ENCODE data around the gene NCAN.
"Not testable (repeated sequence)": the region's sequence is repeated elsewhere in the genome, so short reads cannot be mapped to it uniquely, and the experiment has no call there.

The NCAN gene

DNA sequence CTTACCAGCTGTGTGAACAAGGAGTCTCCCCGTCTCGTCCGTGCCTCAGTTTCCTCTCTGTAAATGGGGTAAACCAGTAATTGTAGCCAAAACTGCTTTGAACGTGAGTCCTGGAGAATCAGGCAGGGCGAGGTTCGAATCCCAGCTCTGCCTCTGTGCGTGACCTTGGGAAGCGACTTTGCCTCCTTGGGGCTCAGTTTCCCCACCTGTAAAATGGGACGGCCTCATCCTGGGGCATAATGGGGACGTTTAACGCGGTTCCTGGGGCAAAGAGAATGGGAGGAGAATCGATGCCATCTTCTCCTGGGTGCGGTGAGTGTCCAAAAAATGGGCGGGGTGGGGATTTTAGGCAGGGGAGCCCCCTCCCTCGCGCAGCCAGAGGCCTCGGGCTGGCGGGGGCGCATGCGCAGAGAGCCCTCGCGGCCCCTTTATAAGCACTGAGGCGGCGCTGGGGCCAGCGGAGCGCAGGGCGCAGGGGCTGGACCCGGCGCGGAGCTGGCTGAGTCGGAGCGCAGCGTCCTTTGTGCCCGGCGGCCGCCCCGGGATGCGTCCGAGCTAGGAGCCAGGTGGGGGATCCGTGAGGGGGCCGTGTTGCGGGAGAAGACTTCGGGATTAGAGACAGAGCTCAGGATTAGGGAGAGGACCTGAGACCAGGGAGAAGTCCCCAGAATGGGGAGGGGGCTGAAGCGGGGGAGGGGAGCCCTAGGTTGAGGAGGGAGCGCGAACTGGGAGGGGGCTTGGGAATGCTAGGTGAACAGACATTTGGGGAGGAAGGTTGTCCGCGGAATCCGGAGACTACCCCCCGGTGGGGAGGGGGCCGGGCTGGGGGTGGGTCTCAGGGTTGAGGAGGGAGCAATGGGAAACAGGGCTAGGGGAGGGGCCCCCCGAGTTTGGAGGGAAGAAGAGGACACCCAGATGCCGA is at the start of gene NCAN:
TSS of gene NCAN (plus strand) at position 460 of the 922 bp plus-strand sequence. CDS start 4,996 bp downstream, outside the sequence.
- no peak for DNase-seq (ENCODE audit: low read depth)

DNA sequence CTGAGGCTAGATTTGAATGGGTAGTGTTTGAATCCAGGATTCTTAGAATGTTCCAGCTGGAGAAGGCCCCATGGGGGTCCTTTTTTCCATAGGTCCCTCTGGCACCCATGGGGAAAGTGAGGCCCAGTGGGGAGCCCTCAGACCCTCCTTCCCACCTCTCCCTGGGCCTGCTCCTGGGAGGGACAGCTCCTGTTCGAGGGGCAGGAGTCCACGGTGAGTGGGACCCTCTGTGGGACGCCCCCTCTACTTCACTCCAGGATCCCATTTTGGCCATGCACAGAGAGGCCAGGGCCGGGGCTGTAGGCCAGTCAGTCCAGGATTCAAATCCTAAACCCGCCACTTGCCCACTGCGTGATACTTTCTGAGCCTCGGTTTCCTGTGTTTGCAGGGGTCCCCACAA is 49.3 kb upstream of the NCAN start:
- DNase-seq (ENCODE audit: low read depth), result no peak

DNA sequence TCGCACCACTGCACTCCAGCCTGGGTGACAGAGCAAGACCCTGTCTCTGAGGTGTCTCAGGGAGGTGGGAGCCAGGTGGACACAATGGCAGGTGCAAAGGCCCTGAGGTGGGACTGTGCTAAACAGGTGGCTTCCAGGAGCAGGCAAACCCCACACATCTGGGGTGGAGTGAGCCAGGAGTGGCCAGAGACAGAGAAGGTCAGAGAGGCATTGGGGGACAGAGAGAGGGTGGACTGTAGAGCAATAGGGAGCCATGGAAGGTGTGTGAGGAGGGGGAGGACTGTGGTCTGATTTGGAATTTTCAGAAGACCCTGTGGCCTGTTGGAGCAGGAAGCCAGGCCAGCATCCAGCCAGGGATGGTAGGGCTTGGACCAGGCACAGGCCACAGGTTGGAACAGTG is 46.4 kb upstream of the NCAN start:
- no peak for DNase-seq (ENCODE audit: low read depth)

- DNase-seq (ENCODE audit: low read depth), result no peak
These were observed 44.1 kb upstream of the NCAN start for GRCh38 chr19:19167612-19168011.

DNA sequence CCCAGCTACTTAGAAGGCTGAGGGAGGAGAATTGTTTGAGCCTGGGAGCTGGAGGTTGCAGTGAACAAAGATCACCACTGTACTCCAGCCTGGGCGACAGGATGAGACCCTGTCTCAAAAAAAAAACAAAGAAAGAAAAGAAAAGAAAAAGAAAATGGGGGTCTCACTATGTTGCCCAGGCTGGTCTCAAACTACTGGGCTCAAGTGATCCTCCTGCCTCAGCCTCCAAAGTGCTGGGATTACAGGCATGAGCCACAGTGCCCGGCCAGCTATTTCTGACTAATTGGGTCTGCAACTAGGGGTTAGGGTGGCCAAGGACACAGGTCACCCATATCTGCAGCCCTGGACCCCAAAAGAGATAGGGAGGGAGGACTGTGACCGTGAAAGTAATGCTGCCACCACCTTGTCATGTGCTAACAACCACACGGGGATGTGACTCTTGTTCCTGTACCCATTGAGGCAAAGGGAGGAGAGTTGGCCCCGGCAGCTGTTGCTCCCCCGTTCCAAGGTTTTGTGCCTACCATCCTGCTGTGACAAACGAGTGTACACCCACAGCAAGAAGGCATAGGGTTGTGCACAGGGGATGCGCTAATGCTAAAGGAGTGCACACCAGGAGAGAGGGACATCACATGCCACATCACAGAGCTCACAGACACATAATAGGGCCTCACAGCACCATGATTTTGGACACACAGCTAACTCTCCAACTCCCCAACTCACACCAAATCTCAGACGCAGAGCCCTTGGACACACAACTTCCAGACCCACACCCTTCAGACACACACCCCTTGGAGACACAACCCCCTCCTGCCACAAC is 42.3 kb upstream of the NCAN start:
- DNase-seq (ENCODE audit: low read depth), result no peak

GRCh38 chr19:19170053-19170872 is 41.5 kb upstream of the NCAN start, which contains the start of gene MEF2B:
TSS of gene MEF2B (minus strand) at chr19:19170263. CDS start at chr19:19150735, 19,528 bp downstream.
- DNase-seq (ENCODE audit: low read depth), result peak; percentile 49

- no peak for DNase-seq (ENCODE audit: low read depth)
These were observed 40.7 kb upstream of the NCAN start for GRCh38 chr19:19170873-19171672.

- no peak for DNase-seq (ENCODE audit: low read depth)
These were observed 39.8 kb upstream of the NCAN start for GRCh38 chr19:19171821-19172532.

GRCh38 chr19:19173243-19173642 is 38.5 kb upstream of the NCAN start:
- DNase-seq (ENCODE audit: low read depth), result not testable (repeated sequence)

GRCh38 chr19:19176950-19177349 is 34.8 kb upstream of the NCAN start:
- no peak for DNase-seq (ENCODE audit: low read depth)

DNA sequence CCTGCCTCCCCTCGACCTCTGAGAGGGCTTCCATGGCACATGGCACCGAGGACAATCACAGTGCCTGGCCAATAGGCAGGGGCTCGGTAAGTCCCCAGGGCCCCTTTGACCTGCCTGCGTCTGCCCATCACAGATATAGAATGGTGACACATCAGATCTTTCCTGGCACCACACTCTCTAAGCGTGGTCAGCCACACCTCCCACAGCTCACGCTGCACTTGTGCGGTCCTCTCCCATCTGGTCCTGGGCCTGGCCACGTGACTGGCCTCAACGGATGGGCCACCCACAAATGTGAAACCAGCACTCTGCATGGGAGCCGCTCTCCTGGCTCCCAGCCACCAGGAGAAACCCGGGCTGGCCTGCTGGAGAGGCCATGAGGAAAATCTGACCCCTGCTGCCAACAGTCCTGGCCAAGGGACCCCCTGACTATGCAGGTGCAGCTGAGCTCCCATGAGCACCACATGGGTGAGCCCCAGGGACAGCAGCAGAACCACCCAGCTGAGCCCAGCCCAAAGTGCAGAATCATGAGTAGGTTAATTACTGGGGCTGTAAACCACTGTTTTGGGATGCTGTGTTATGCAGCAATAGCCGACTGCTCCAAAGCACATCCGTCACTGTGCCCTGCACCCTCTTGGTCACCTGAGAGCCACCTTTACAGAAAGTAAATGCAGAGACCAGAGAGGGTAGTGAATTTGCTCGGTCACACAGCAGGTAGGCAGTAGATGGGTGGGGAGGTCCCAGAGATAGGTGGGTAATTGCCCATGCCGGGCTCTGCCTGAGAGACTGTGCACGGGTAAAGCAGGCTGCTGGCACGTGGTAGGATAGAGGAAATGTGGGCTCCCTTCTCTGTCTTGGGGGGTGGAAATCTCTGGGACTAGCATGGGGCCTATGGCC is 32.0 kb upstream of the NCAN start:
- no peak for DNase-seq (ENCODE audit: low read depth)

DNA sequence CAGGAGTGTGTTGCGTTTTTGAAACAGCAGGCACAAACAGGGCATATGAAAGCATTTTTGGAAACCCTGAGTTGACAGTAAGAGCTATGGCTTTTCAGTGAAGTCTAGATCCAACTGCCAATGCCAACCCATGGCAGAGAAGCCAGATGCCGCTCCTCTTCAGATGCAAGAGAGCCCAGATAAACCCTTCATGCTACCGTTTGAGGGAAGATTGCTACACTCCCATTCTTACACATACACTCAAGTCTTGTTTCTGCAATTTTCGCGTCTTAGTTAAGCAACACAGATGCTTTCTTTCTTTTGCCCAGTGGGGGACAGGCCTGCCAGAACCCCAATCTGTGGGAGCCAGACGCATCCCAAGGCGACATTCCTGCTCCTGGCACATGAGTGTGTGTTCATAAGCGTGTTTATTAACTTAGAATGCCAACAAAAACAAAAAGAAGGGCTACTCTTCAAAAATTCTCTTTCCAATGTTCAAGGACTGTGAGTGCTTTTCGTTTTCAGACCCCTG is 30.2 kb upstream of the NCAN start:
- DNase-seq (ENCODE audit: low read depth), result no peak

- DNase-seq (ENCODE audit: low read depth), result peak; percentile 41
These were observed 25.7 kb upstream of the NCAN start for GRCh38 chr19:19185853-19186740.

DNA sequence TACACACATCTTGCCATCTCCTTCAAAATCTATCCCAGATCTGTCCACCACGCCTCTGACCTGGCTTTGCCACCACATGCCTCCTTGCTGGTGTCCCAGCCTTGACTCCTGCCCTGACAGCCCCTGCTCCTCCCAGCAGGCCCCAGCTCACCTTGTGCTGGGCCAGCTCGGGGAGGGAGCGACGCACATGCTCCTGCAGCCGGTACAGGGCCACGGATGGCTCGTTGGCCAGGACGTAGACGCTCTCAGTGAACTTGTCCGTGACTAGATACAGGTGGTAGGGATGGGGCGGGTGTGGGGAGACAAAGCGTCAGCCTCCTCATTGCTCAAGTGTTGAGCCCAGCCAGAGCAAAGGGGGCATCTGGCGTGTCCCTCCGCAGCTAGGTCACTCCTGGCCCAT is 25.0 kb upstream of the NCAN start:
- DNase-seq (ENCODE audit: low read depth), result no peak

DNA sequence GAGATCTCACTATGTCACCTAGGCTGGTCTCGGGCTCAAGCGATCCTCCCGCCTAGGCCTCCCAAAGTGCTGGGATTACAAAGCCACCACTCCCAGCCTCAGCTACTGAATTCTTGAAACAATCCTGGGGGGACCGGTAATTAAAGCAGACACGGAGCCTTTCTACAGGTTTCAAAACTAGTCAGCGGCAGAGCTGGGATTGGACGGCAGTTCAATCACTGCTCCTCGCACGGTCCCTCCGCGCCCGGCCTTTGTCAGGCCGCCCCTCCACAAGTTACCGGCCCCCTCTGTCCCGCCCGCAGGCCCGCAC is 20.0 kb upstream of the NCAN start:
- no peak for DNase-seq (ENCODE audit: low read depth)

- peak; percentile 98 for DNase-seq (ENCODE audit: low read depth)
These were observed 19.5 kb upstream of the NCAN start, which contains the start of the genes BORCS8 and RFXANK for GRCh38 chr19:19192078-19192882. TSS of gene BORCS8 (minus strand) at chr19:19192152. CDS start at chr19:19192117, 35 bp downstream. TSS of gene RFXANK (plus strand) at chr19:19192258. CDS start at chr19:19193947, 1,689 bp downstream.

- DNase-seq (ENCODE audit: low read depth), result no peak
These were observed 18.8 kb upstream of the NCAN start for GRCh38 chr19:19192910-19193423.

All from stimulated activated CD8-positive, alpha-beta memory T cell treated with anti-CD3 and anti-CD28 coated beads, Interleukin-7, amount 100 ng/mL, for 24 hours (primary cell).